GM21717 (cell line): Measurements from ENCODE around the gene DFFA.
"Not testable (repeated sequence)": the region's sequence is repeated elsewhere in the genome, so short reads cannot be mapped to it uniquely, and the experiment has no call there.

Source experiments
- ATAC-seq: cut with Tn5 transposase; IDR thresholded peaks from one replicate; pipeline ENCODE4 v1.9.1; 2021; ENCODE audit warnings: mild to moderate bottlenecking, moderate library complexity; ENCODE audit not compliant: unreplicated experiment

DFFA gene

DNA sequence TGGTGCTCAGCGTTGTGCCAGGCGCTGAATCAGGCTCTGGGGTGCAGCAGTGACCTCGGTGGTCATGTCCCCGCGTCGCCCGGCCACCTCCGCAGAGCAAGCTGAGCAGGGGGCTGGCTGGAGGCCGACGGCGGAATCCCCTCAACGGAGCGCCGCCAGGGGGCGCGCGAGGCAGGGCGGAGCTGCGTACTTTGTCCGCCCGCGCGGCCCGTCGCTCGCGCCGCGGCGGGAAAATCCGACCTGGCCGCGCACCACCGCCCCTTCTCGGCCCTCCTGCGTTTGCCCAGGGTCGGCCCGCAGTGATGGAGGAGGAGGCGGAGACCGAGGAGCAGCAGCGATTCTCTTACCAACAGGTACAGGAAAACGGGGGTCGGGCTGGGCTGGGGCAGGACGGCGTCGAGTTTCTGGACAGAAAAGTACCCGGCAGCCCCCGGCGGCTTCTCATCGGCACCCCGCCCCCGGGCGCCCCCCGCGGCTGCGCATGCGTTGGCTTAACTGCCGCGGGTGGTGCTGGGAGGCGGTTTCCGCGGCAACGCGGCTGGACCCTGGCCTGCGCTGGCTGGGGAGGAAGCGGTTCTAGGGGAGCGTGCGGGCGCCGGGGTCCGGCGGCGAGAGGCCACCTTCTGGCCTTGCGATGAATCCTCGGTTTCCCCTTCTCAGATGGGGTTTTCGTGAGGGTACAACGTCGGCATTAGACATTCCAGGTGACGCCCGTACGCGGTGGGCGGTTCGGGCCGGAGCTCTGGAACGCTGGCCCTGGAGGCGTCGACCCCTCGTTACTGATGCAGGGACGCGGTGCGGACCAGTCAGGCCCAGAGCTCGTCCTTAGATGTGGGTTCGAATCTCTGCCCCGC is 41.9 kb downstream of the DFFA start, which contains the start of gene CENPS:
CENPS (plus strand) TSS at position 218 of the 854 bp plus-strand sequence; CDS start at position 303, 85 bp downstream.
- peak; percentile 64 for ATAC-seq

DNA sequence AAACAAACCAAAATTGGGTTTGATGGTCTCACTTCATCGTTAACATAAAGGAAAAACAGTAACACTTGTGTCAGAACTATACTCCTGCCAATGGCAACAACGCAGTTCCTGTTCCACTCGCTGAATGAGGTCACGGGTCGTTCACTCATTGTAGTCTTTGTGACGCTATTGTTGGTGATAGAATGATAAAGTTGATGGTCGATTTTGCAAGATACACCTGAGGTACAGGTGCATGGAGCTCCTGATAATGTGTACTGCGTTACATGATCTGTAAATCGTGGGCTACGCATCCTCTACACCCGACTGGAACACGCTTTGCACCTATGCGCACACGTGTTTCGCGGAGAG is 42.5 kb downstream of the DFFA start:
- peak; percentile 18 for ATAC-seq

GRCh38 chr1:10428984-10429383 is 43.3 kb downstream of the DFFA start:
- no peak for ATAC-seq

- not testable (repeated sequence) for ATAC-seq
Measured at GRCh38 chr1:10426535-10426848, 45.8 kb downstream of the DFFA start.

- ATAC-seq: not testable (repeated sequence)
Measured at GRCh38 chr1:10425826-10426534, 46.3 kb downstream of the DFFA start.

- no peak for ATAC-seq
Measured at GRCh38 chr1:10424651-10425050, 47.7 kb downstream of the DFFA start.

DNA sequence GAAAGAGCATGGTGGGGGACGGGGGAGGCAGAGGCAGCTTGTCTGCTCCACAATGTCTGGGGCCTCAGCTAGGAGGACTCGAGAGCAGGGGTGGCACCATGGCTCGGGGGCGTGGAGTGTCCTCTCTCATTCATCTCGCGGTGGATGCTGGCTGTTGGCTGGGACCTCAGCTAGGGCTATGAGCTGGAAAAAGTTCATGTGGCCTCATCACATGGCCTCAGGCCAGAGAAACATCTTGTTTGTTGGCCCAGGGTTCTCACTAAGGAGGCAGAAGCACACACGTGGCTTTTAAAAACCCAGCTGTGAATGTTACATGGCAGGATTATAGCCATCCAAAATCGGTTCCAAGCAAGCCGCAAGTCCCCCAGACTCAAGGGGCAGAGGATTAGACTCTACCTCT is 48.3 kb downstream of the DFFA start:
- no peak for ATAC-seq

GRCh38 chr1:10421637-10422036 is 50.7 kb downstream of the DFFA start:
- ATAC-seq: no peak

DNA sequence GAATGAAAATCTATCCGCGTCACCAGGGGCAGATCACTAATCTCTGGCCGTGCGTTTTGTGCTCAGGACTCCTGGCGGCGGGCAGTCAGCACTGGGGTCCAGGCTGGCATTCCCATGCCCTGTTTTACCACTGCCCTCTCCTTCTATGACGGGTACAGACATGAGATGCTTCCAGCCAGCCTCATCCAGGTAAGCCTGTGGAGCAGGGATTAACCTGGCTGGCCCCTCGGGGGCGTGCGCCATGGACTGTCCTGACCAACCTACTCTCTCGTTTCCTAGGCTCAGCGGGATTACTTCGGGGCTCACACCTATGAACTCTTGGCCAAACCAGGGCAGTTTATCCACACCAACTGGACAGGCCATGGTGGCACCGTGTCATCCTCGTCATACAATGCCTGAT is 53.0 kb downstream of the DFFA start:
- no peak for ATAC-seq

DNA sequence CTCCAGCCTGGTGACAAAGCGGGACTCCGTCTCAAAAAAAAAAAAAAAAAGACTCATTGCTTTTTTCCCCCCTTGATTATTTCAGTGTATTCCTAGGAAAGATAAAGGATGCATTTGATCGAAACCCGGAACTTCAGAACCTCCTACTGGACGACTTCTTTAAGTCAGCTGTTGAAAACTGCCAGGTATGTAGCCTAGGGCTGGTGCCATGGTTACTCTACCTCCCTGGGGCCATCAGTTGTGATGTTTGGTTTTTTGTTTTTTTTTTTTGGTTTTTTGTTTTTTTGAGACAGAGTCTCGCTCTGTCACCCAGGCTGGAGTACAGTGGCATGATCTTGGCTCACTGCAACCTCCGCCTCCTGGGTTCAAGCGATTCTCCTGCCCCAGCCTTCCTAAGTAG is 53.6 kb downstream of the DFFA start:
- ATAC-seq: not testable (repeated sequence)

- ATAC-seq: not testable (repeated sequence)
Measured at GRCh38 chr1:10415967-10416366, 56.4 kb downstream of the DFFA start.

- no peak for ATAC-seq
Measured at GRCh38 chr1:10415211-10415930, 57.0 kb downstream of the DFFA start.

GRCh38 chr1:10407201-10407600 is 65.1 kb downstream of the DFFA start:
- no peak for ATAC-seq
